ENCODE data around the gene TBC1D1.
A peak's percentile ranks its signal among the peaks of the same experiment; 100 is the strongest.

Gene TBC1D1

GRCh38 chr4:38062088-38062775, 171.3 kb downstream of the TBC1D1 start:
- DNase-seq: peak; percentile 70

GRCh38 chr4:38062776-38063097, 171.9 kb downstream of the TBC1D1 start:
- no peak for DNase-seq

- DNase-seq: no peak
Observed at GRCh38 chr4:38065176-38065575, 174.3 kb downstream of the TBC1D1 start.

- DNase-seq: no peak
Observed at GRCh38 chr4:38065900-38066299, 175.0 kb downstream of the TBC1D1 start.

- no peak for DNase-seq
Observed at GRCh38 chr4:38067499-38067898, 176.6 kb downstream of the TBC1D1 start.

- DNase-seq: no peak
Observed at GRCh38 chr4:38068107-38068506, 177.2 kb downstream of the TBC1D1 start.

- DNase-seq: peak; percentile 39
Observed at GRCh38 chr4:38069271-38069760, 178.4 kb downstream of the TBC1D1 start.

GRCh38 chr4:38071801-38072431, 181.0 kb downstream of the TBC1D1 start:
- no peak for DNase-seq

GRCh38 chr4:38072578-38072977, 181.7 kb downstream of the TBC1D1 start:
- DNase-seq: no peak

GRCh38 chr4:38073596-38074234, 182.8 kb downstream of the TBC1D1 start:
- DNase-seq: no peak

- DNase-seq: peak; percentile 7
Observed at GRCh38 chr4:38075370-38076152, 184.7 kb downstream of the TBC1D1 start.

- no peak for DNase-seq
Observed at GRCh38 chr4:38076153-38076669, 185.3 kb downstream of the TBC1D1 start.

- DNase-seq: no peak
Observed at GRCh38 chr4:38077791-38078489, 187.1 kb downstream of the TBC1D1 start.

GRCh38 chr4:38078590-38079421, 187.9 kb downstream of the TBC1D1 start:
- no peak for DNase-seq

- DNase-seq: no peak
Observed at GRCh38 chr4:38080061-38080974, 189.4 kb downstream of the TBC1D1 start.

GRCh38 chr4:38082021-38082420, 191.1 kb downstream of the TBC1D1 start:
- no peak for DNase-seq

- DNase-seq: no peak
Observed at GRCh38 chr4:38082424-38083385, 191.8 kb downstream of the TBC1D1 start.

GRCh38 chr4:38084877-38085711, 194.2 kb downstream of the TBC1D1 start:
- no peak for DNase-seq

Measured in CD4-positive, alpha-beta T cell treated with Interleukin-12 subunit alpha and Interleukin-12 subunit beta, for 1 hour (primary cell).